Measurements from ENCODE around the gene HHEX.

Gene HHEX

DNA sequence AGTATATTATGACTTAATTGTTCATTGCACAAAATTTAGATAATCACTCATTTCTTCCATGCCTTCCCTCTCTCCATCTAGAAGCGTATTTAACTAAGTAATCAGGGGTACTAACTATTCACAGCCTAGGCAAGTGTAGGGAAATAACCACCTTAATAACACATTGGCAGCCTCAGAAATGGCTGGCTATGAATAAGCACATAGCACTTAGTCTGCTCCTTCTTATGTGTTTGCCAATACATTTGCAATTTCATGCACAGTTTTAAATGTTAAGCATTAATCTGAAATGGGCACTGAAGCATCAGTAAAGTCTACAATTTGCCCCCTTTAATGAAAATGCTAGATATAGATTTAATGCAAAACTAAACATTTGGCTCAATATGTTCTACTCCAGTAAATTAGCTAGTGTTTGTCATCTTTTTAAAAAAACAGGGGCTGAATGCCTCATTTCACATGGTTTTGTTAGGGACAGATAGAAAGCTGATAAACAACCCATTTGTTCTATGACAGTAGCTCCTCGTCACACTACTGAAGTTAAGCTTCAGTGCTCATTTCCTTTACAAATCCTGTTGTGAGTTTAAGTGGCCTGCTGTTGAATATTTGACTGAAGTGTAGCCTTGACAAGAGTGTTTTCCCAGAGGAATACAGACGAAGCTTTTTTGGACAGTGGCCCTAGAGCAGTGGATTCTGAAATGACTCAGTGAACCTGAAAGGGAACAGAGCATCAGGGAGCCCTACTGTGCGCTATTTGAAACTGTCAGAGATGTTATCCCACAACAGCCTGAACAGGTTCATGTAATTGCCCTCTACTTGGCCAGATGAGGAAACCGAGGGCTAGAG is 30.5 kb downstream of the HHEX start:
- TF ChIP-seq POLR2AphosphoS5 (IDR thresholded peaks at IDR 0.05; ENCODE audit: low read depth, low read length) (no peak), REST (IDR thresholded peaks at IDR 0.05; ENCODE audit: insufficient read depth in 1 of 2, low read depth in 2 of 2, low read length in 2 of 2) (no peak), TAF1 (IDR thresholded peaks at IDR 0.05; ENCODE audit: borderline replicate concordance, insufficient read depth, low read length) (no peak), SIN3A (IDR thresholded peaks at IDR 0.05; ENCODE audit: borderline replicate concordance, insufficient read depth, low read length) (no peak), FOXP2 (optimal IDR thresholded peaks at IDR 0.05; ENCODE audit: borderline replicate concordance, extremely low read depth, extremely low read length, insufficient read depth) (no peak)

- TF ChIP-seq FOXP2 (optimal IDR thresholded peaks at IDR 0.05; ENCODE audit: borderline replicate concordance, extremely low read depth, extremely low read length, insufficient read depth) (no peak), POLR2AphosphoS5 (IDR thresholded peaks at IDR 0.05; ENCODE audit: low read depth, low read length) (no peak), REST (IDR thresholded peaks at IDR 0.05; ENCODE audit: insufficient read depth in 1 of 2, low read depth in 2 of 2, low read length in 2 of 2) (no peak), TAF1 (IDR thresholded peaks at IDR 0.05; ENCODE audit: borderline replicate concordance, insufficient read depth, low read length) (no peak), SIN3A (IDR thresholded peaks at IDR 0.05; ENCODE audit: borderline replicate concordance, insufficient read depth, low read length) (no peak)
Observed at GRCh38 chr10:92720831-92721165, 31.0 kb downstream of the HHEX start.

- TF ChIP-seq POLR2AphosphoS5 (IDR thresholded peaks at IDR 0.05; ENCODE audit: low read depth, low read length) (no peak), REST (IDR thresholded peaks at IDR 0.05; ENCODE audit: insufficient read depth in 1 of 2, low read depth in 2 of 2, low read length in 2 of 2) (no peak), TAF1 (IDR thresholded peaks at IDR 0.05; ENCODE audit: borderline replicate concordance, insufficient read depth, low read length) (no peak), FOXP2 (optimal IDR thresholded peaks at IDR 0.05; ENCODE audit: borderline replicate concordance, extremely low read depth, extremely low read length, insufficient read depth) (no peak), SIN3A (IDR thresholded peaks at IDR 0.05; ENCODE audit: borderline replicate concordance, insufficient read depth, low read length) (no peak)
Observed at GRCh38 chr10:92722349-92722748, 32.6 kb downstream of the HHEX start.

- TF ChIP-seq TAF1 (IDR thresholded peaks at IDR 0.05; ENCODE audit: borderline replicate concordance, insufficient read depth, low read length) (no peak), REST (IDR thresholded peaks at IDR 0.05; ENCODE audit: insufficient read depth in 1 of 2, low read depth in 2 of 2, low read length in 2 of 2) (no peak), FOXP2 (optimal IDR thresholded peaks at IDR 0.05; ENCODE audit: borderline replicate concordance, extremely low read depth, extremely low read length, insufficient read depth) (no peak), POLR2AphosphoS5 (IDR thresholded peaks at IDR 0.05; ENCODE audit: low read depth, low read length) (no peak), SIN3A (IDR thresholded peaks at IDR 0.05; ENCODE audit: borderline replicate concordance, insufficient read depth, low read length) (no peak)
Observed at GRCh38 chr10:92727141-92727540, 37.4 kb downstream of the HHEX start.
